ENCODE measurements around the gene AHDC1. TPM values are rescaled to one million over a fixed set of nuclear protein-coding genes. Genes with fewer than 3 reads are reported as not detected.

The AHDC1 gene
- polyA plus RNA-seq, 1 donor = 19.5 TPM

DNA sequence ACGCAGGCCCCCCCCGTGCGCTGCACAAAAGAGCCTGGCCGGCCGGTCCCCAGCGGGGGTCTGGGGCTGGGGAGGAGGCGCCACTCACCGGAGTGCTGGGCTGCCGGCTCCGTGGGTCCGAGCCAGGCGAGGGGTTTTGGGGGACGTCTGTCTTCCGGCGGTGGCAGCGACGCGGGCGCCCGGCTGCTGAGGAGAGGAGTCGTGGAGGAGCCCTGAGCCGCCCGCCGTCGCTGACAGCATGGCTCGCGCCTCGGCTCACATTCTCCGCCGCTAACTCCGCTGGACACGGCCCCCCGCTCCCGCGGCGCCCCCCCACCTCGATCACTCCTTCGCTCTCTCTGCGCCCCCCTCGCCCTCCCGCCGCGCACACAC lies 649 bp downstream of the AHDC1 start:
- Histone ChIP-seq H3K36me3 (ENCODE audit: control insufficient read depth, insufficient read depth, low read length) (no peaks in the 10 kb centered on the region), H3K4me3 (ENCODE audit: low read length) (peak overlapping the region; percentile 84), H3K4me1 (ENCODE audit: control insufficient read depth, insufficient read depth, low read length) (peaks cover 54% of the 10 kb centered on the region), H3K9me3 (ENCODE audit: control insufficient read depth, low read depth, low read length) (no peaks in the 10 kb centered on the region), H3K27ac (ENCODE audit: low read length) (peak overlapping the region; percentile 86), H3K27me3 (ENCODE audit: control insufficient read depth, insufficient read depth, low read length) (no peaks in the 10 kb centered on the region)
- no CpG with 5 or more reads among the region's 43 CpGs for WGBS (ENCODE audit: insufficient coverage, low lambda C conversion rate)
- DNase-seq = peak in 1 of 2 donors; percentile 72

- H3K4me3 ChIP-seq (ENCODE audit: low read length) = peak overlapping the region; percentile 84
- WGBS (ENCODE audit: insufficient coverage, low lambda C conversion rate) = no CpG with 5 or more reads among the region's 54 CpGs
- H3K27ac ChIP-seq (ENCODE audit: low read length) = peak overlapping the region; percentile 86
- H3K9me3 ChIP-seq (ENCODE audit: control insufficient read depth, low read depth, low read length) = no peaks in the 10 kb centered on the region
- DNase-seq = peak; percentile 48
- peaks cover 60% of the 10 kb centered on the region for H3K4me1 ChIP-seq (ENCODE audit: control insufficient read depth, insufficient read depth, low read length)
- no peaks in the 10 kb centered on the region for H3K27me3 ChIP-seq (ENCODE audit: control insufficient read depth, insufficient read depth, low read length)
- H3K36me3 ChIP-seq (ENCODE audit: control insufficient read depth, insufficient read depth, low read length) = no peaks in the 10 kb centered on the region
Observed at GRCh38 chr1:27602462-27603308, 1.3 kb downstream of the AHDC1 start.

GRCh38 chr1:27601771-27602461 lies 2.0 kb downstream of the AHDC1 start:
- Histone ChIP-seq H3K27me3 (ENCODE audit: control insufficient read depth, insufficient read depth, low read length) (no peaks in the 10 kb centered on the region), H3K4me3 (ENCODE audit: low read length) (peak overlapping the region; percentile 84), H3K27ac (ENCODE audit: low read length) (peak overlapping the region; percentile 65), H3K36me3 (ENCODE audit: control insufficient read depth, insufficient read depth, low read length) (peaks cover 4% of the 10 kb centered on the region), H3K9me3 (ENCODE audit: control insufficient read depth, low read depth, low read length) (no peaks in the 10 kb centered on the region), H3K4me1 (ENCODE audit: control insufficient read depth, insufficient read depth, low read length) (peaks cover 58% of the 10 kb centered on the region)
- DNase-seq = peak in 1 of 2 donors; percentile 42
- no CpG with 5 or more reads among the region's 23 CpGs for WGBS (ENCODE audit: insufficient coverage, low lambda C conversion rate)

DNA sequence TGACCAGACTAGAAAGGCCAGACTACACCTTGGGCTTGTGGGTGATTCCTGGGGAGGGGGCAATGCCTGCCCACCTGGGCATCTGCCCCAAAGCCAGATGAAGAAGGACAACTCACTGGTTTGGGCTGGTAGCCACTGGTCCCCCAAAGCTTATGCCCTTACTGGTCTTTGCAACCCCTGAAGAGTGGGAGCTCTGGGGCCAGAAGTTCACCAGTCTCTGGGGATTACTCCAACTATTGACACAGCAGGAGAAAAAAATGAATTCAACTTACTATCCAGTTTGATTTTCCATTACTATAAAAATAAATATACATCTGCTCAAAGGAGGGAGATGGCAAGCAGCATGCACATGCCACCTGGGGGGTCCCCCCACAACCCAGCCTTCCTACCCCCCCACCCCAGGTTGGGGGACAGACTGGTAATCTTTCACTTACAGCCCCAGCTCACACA lies 2.6 kb downstream of the AHDC1 start:
- no peaks in the 10 kb centered on the region for H3K27me3 ChIP-seq (ENCODE audit: control insufficient read depth, insufficient read depth, low read length)
- H3K27ac ChIP-seq (ENCODE audit: low read length) = no peak overlapping the region
- H3K4me1 ChIP-seq (ENCODE audit: control insufficient read depth, insufficient read depth, low read length) = peaks cover 54% of the 10 kb centered on the region
- peak overlapping the region; percentile 84 for H3K4me3 ChIP-seq (ENCODE audit: low read length)
- no peak for DNase-seq
- H3K36me3 ChIP-seq (ENCODE audit: control insufficient read depth, insufficient read depth, low read length) = peaks cover 4% of the 10 kb centered on the region
- no peaks in the 10 kb centered on the region for H3K9me3 ChIP-seq (ENCODE audit: control insufficient read depth, low read depth, low read length)

GRCh38 chr1:27600498-27601175 lies 3.3 kb downstream of the AHDC1 start:
- H3K36me3 ChIP-seq (ENCODE audit: control insufficient read depth, insufficient read depth, low read length) = peaks cover 11% of the 10 kb centered on the region
- no peak overlapping the region for H3K4me3 ChIP-seq (ENCODE audit: low read length)
- WGBS (ENCODE audit: insufficient coverage, low lambda C conversion rate) = no CpG with 5 or more reads among the region's 3 CpGs
- H3K27me3 ChIP-seq (ENCODE audit: control insufficient read depth, insufficient read depth, low read length) = no peaks in the 10 kb centered on the region
- no peaks in the 10 kb centered on the region for H3K9me3 ChIP-seq (ENCODE audit: control insufficient read depth, low read depth, low read length)
- peaks cover 48% of the 10 kb centered on the region for H3K4me1 ChIP-seq (ENCODE audit: control insufficient read depth, insufficient read depth, low read length)
- peak overlapping the region; percentile 65 for H3K27ac ChIP-seq (ENCODE audit: low read length)
- DNase-seq = no peak

DNA sequence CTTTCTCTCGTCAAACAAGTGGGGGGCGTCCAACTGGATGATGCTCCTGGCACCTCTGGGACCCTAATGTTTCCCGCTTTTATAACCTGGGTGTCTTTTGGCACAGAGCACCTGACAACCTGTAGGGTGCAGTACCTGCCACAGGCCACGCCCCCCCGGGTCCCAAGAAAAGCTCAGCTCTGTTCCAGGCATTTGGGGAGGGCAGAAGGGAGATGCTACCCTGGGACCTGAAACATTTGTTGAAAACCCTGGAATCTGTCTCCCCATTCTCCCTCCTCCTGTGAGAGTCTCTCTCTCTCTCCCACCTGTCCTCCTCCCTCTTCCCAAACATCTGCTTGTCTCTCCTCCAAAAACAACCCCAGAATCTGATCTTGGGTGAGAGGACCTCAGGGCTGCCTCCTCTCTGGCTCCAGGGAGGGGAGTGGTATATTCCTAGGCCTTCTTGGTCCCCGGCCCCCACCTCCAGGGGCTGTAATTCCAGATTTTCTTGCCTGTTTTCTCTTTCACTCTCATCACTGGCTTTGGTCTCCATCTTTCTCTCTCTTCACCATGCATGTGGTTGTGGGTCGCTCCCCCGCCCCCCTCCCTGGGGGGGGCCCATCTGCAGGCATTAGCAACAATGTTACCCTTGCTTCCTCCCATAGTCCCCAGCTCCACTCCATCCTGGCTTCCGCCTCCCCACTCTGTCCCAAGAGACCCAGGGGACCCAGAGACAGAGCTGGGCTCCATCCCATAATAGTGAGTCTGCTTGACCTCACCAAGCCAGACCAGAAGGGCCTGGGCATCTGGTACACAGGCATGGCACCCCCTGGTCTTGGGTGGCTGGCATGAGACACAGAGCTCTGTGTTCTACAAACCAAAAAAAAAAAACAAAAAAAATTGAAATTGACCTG lies 4.1 kb downstream of the AHDC1 start:
- no peak for DNase-seq
- Histone ChIP-seq H3K4me1 (ENCODE audit: control insufficient read depth, insufficient read depth, low read length) (peaks cover 48% of the 10 kb centered on the region), H3K36me3 (ENCODE audit: control insufficient read depth, insufficient read depth, low read length) (peaks cover 16% of the 10 kb centered on the region), H3K4me3 (ENCODE audit: low read length) (no peak overlapping the region), H3K27ac (ENCODE audit: low read length) (peak overlapping the region; percentile 65), H3K9me3 (ENCODE audit: control insufficient read depth, low read depth, low read length) (no peaks in the 10 kb centered on the region), H3K27me3 (ENCODE audit: control insufficient read depth, insufficient read depth, low read length) (no peaks in the 10 kb centered on the region)
- no CpG with 5 or more reads among the region's 9 CpGs for WGBS (ENCODE audit: insufficient coverage, low lambda C conversion rate)

DNA sequence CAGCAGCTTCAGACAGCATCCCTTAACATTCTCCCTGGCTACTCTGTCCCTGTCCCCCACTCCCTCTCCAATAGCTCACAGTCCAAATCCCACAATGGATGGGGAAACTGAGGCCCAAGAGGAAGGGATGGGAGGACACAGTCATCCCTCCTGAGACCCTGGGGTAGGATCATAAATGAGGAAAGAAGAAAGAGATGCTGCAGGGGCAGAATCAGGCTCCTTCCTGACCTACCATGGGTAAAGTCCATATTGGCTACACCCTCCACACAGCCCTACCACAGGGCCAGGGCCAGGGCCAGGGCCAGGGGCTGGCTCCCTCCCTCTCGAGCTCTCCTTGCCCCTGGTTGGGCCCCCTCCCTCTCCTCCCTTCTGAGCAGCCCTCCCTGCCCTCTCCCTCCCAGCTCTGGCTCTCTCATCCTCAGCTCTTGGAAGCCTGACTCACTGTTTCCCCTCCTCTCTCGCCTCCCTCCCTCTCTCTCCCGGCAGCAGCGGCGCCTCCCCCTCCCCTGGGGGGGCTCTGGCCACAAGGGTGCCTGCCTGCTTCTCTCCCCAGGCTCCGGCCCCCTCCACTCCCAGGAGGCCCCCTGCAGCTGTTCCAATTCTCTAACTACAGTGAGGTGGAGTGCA lies 4.9 kb downstream of the AHDC1 start:
- no peak overlapping the region for H3K4me3 ChIP-seq (ENCODE audit: low read length)
- H3K36me3 ChIP-seq (ENCODE audit: control insufficient read depth, insufficient read depth, low read length) = peaks cover 20% of the 10 kb centered on the region
- H3K27ac ChIP-seq (ENCODE audit: low read length) = peak overlapping the region; percentile 65
- no peaks in the 10 kb centered on the region for H3K27me3 ChIP-seq (ENCODE audit: control insufficient read depth, insufficient read depth, low read length)
- no CpG with 5 or more reads among the region's 6 CpGs for WGBS (ENCODE audit: insufficient coverage, low lambda C conversion rate)
- peak in 1 of 2 donors; percentile 79 for DNase-seq
- no peaks in the 10 kb centered on the region for H3K9me3 ChIP-seq (ENCODE audit: control insufficient read depth, low read depth, low read length)
- H3K4me1 ChIP-seq (ENCODE audit: control insufficient read depth, insufficient read depth, low read length) = peaks cover 48% of the 10 kb centered on the region

GRCh38 chr1:27598295-27598687 lies 5.7 kb downstream of the AHDC1 start:
- Histone ChIP-seq H3K36me3 (ENCODE audit: control insufficient read depth, insufficient read depth, low read length) (peaks cover 22% of the 10 kb centered on the region), H3K27me3 (ENCODE audit: control insufficient read depth, insufficient read depth, low read length) (no peaks in the 10 kb centered on the region), H3K4me3 (ENCODE audit: low read length) (no peak overlapping the region), H3K27ac (ENCODE audit: low read length) (peak overlapping the region; percentile 53), H3K9me3 (ENCODE audit: control insufficient read depth, low read depth, low read length) (no peaks in the 10 kb centered on the region), H3K4me1 (ENCODE audit: control insufficient read depth, insufficient read depth, low read length) (peaks cover 48% of the 10 kb centered on the region)
- peak in 1 of 2 donors; percentile 31 for DNase-seq
- no CpG with 5 or more reads among the region's 3 CpGs for WGBS (ENCODE audit: insufficient coverage, low lambda C conversion rate)

GRCh38 chr1:27597516-27598294 lies 6.2 kb downstream of the AHDC1 start:
- 66% methylated on average over 2 of the region's 7 CpGs for WGBS (ENCODE audit: insufficient coverage, low lambda C conversion rate)
- Histone ChIP-seq H3K4me1 (ENCODE audit: control insufficient read depth, insufficient read depth, low read length) (peaks cover 48% of the 10 kb centered on the region), H3K36me3 (ENCODE audit: control insufficient read depth, insufficient read depth, low read length) (peaks cover 22% of the 10 kb centered on the region), H3K27me3 (ENCODE audit: control insufficient read depth, insufficient read depth, low read length) (no peaks in the 10 kb centered on the region), H3K27ac (ENCODE audit: low read length) (peak overlapping the region; percentile 53), H3K4me3 (ENCODE audit: low read length) (no peak overlapping the region), H3K9me3 (ENCODE audit: control insufficient read depth, low read depth, low read length) (no peaks in the 10 kb centered on the region)
- no peak for DNase-seq

Data from large intestine (tissue), 3 donors.